Tibial nerve (tissue), 4 donors: ENCODE results near the gene MAB21L2.

Experiments used
- CTCF ChIP-seq, 5 experiments: fragments of 200-600 bp in 3 of 5; fragments of 450-650 bp in 2 of 5; sonication (generic) in 3 of 5; IDR thresholded peaks; one replicate each; pipeline ENCODE4 v1.5.1; 2016 to 2019; ENCODE audit warnings: antibody characterized with exemption in 5 of 5, mild to moderate bottlenecking in 3 of 5, moderate library complexity in 2 of 5
- EP300 ChIP-seq, 2 donors: sonication (generic); formaldehyde crosslinking; IDR thresholded peaks; one replicate each; pipeline ENCODE4 v1.6.1; 2017; ENCODE audit warnings: antibody characterized with exemption in 2 of 2, mild to moderate bottlenecking in 1 of 2

- no peak for TF ChIP-seq CTCF (IDR thresholded peaks at IDR 0.05)
- TF ChIP-seq EP300 (IDR thresholded peaks at IDR 0.05): no peak
These were observed 4.3 kb downstream of the MAB21L2 start for GRCh38 chr4:150586162-150586810.
